B cell (primary cell): ENCODE results near the gene CCDC50. TPM values are rescaled to one million over a fixed set of nuclear protein-coding genes. Genes with fewer than 3 reads are reported as not detected.
A peak's percentile ranks its signal among the peaks of the same experiment; 100 is the strongest.

Source experiments
- ATAC-seq: fragments of 200-7000 bp; cut with Tn5 transposase; one replicate; pipeline ENCODE4 v1.10.0; 2021; ENCODE audit warnings: low read depth, mild to moderate bottlenecking, moderate number of reproducible peaks, moderate library complexity
- CTCF ChIA-PET: fragments of 350-600 bp; sonication (Branson Sonifier 250); formaldehyde crosslinking; loops from one replicate; lab custom pipeline; 2021; ENCODE audit warnings: antibody characterized with exemption, inconsistent platforms; lab: Charles Lee
- POLR2A ChIA-PET: fragments of 350-600 bp; sonication (Branson Sonifier 250); formaldehyde crosslinking; loops from one replicate; lab custom pipeline; 2021; ENCODE audit warnings: antibody characterized with exemption; lab: Charles Lee
- DNase-seq: peaks from one replicate; pipeline ENCODE4 v3.0.0; 2013
- H2AFZ ChIP-seq: 2 replicates; pipeline ENCODE4 v1.6.1; 2012; ENCODE audit warnings: mild to moderate bottlenecking, low read depth, low read length; ENCODE audit not compliant: insufficient read depth, poor library complexity, severe bottlenecking
- H3K27ac ChIP-seq, 2 donors: 1 replicate in 1 of 2; 2 replicates in 1 of 2; pipeline ENCODE4 v1.5.1; 2012 to 2013; ENCODE audit warnings: low read length in 2 of 2, mild to moderate bottlenecking in 2 of 2, moderate library complexity in 1 of 2
- H3K27me3 ChIP-seq, 4 experiments: fragments of 200-600 bp in 1 of 4; sonication (generic) in 1 of 4; replicated peaks in 1 of 4; 1 replicate in 2 of 4; 2 replicates in 2 of 4; pipeline versions ENCODE4 v1.6.1 to v1.7.0; 2013 to 2016; ENCODE audit warnings: low read length in 3 of 4, mild to moderate bottlenecking in 2 of 4, mixed read lengths in 1 of 4, moderate library complexity in 1 of 4; ENCODE audit not compliant: insufficient read depth in 4 of 4, control insufficient read depth in 3 of 4; ENCODE audit errors: control extremely low read depth in 1 of 4
- H3K36me3 ChIP-seq, 2 experiments: replicated peaks in 1 of 2; 1 replicate in 1 of 2; 2 replicates in 1 of 2; pipeline versions ENCODE4 v1.6.1 to v1.7.1; 2013; ENCODE audit warnings: low read length in 1 of 2; ENCODE audit not compliant: insufficient read depth in 2 of 2, control insufficient read depth in 1 of 2; ENCODE audit errors: control extremely low read depth in 1 of 2, extremely low read depth in 1 of 2
- H3K4me1 ChIP-seq, 2 donors: fragments of 200-600 bp in 1 of 2; sonication (generic) in 1 of 2; 1 replicate in 1 of 2; 2 replicates in 1 of 2; pipeline versions ENCODE4 v1.5.1 to v1.6.1; 2013 to 2017; ENCODE audit warnings: low read length in 2 of 2; ENCODE audit not compliant: control insufficient read depth in 2 of 2, insufficient read depth in 2 of 2
- H3K4me2 ChIP-seq: replicated peaks from 2 replicates; pipeline ENCODE3; 2012; ENCODE audit warnings: mild to moderate bottlenecking, low read depth, low read length; ENCODE audit not compliant: poor library complexity, severe bottlenecking
- H3K4me3 ChIP-seq, 5 experiments: fragments of 200-600 bp in 1 of 5; sonication (generic) in 1 of 5; 1 replicate in 3 of 5; 2 replicates in 2 of 5; pipeline versions ENCODE4 v1.5.1 to v1.7.0; 2011 to 2016; ENCODE audit warnings: low read length in 4 of 5, mild to moderate bottlenecking in 4 of 5, low read depth in 2 of 5, control low read depth in 1 of 5, moderate library complexity in 1 of 5; ENCODE audit not compliant: insufficient read depth in 1 of 5; ENCODE audit errors: control extremely low read depth in 1 of 5, extremely low read depth in 1 of 5
- H3K79me2 ChIP-seq: fragments of 200-600 bp; sonication (generic); one replicate; pipeline ENCODE4 v1.6.0; 2016; ENCODE audit warnings: low read length; ENCODE audit not compliant: control insufficient read depth, insufficient read depth
- H3K9ac ChIP-seq: fragments of 200-600 bp; sonication (generic); 2 replicates; pipeline ENCODE4 v1.6.1; 2017; ENCODE audit warnings: mild to moderate bottlenecking, low read length, moderate library complexity
- H3K9me3 ChIP-seq, 3 donors: one replicate each; pipeline versions ENCODE4 v1.6.1 to v1.7.1; 2013; ENCODE audit warnings: low read length in 2 of 3; ENCODE audit not compliant: control insufficient read depth in 2 of 3, insufficient read depth in 1 of 3; ENCODE audit errors: control extremely low read depth in 1 of 3
- H4K20me1 ChIP-seq: 2 replicates; pipeline ENCODE4 v1.6.0; 2012; ENCODE audit warnings: mild to moderate bottlenecking, low read length; ENCODE audit not compliant: insufficient read depth, control insufficient read depth, poor library complexity, severe bottlenecking
- H3K27ac Mint-ChIP-seq: one replicate; pipeline ENCODE4 v1.8.0; 2021; ENCODE audit warnings: mixed read lengths
- H3K27me3 Mint-ChIP-seq: one replicate; pipeline ENCODE4 v1.8.0; 2021; ENCODE audit warnings: mixed read lengths
- H3K4me1 Mint-ChIP-seq: one replicate; pipeline ENCODE4 v1.8.0; 2021; ENCODE audit warnings: mixed read lengths
- H3K4me3 Mint-ChIP-seq: one replicate; pipeline ENCODE4 v1.8.0; 2021; ENCODE audit warnings: mixed read lengths
- H3K9me3 Mint-ChIP-seq: one replicate; pipeline ENCODE4 v1.8.0; 2022; ENCODE audit warnings: mixed read lengths; ENCODE audit not compliant: insufficient read depth
- EZH2 ChIP-seq: IDR thresholded peaks from 2 replicates; pipeline ENCODE4 v1.6.1; 2012; ENCODE audit warnings: borderline replicate concordance, low read depth, mild to moderate bottlenecking, moderate library complexity, low read length; ENCODE audit not compliant: insufficient read depth, poor library complexity, severe bottlenecking
- WGBS: methylation state at CpG from one replicate; pipeline ENCODE4 v1.1.5; 2013; ENCODE audit warnings: missing lambda C conversion rate; ENCODE audit not compliant: insufficient coverage; 5-methylcytosine and 5-hydroxymethylcytosine counted together
- intact Hi-C: fragments of 100-400 bp; cut with micrococcal nuclease; formaldehyde crosslinking; loops from one replicate; pipeline ENCODE4 v1.10.0; 2022
- polyA plus RNA-seq: library from polyadenylated mRNA; depleted of rRNA; stranded (reverse); fragments of >200 nt; gene quantifications from 2 replicates; pipeline ENCODE4 v1.2.3, GENCODE V29; 2012
- total RNA-seq, 2 donors: library from RNA; stranded (reverse); fragments of 120-200 nt in 1 of 2; gene quantifications; 1 replicate in 1 of 2; 2 replicates in 1 of 2; pipeline versions ENCODE4 v1.2.3 to v1.2.4, GENCODE V29; 2013 to 2022
- TF ChIP-seq, protein P1 (sequence below): fragments of 200-600 bp; IDR thresholded peaks from one replicate; pipeline ENCODE4 v1.8.0; 2022; ENCODE audit warnings: antibody characterized with exemption, mild to moderate bottlenecking

The CCDC50 gene
- total and polyA plus RNA-seq, 2 donors (not counting 1 experiment from before 2014, with no cell fraction given): 48.7 to 121 TPM

DNA sequence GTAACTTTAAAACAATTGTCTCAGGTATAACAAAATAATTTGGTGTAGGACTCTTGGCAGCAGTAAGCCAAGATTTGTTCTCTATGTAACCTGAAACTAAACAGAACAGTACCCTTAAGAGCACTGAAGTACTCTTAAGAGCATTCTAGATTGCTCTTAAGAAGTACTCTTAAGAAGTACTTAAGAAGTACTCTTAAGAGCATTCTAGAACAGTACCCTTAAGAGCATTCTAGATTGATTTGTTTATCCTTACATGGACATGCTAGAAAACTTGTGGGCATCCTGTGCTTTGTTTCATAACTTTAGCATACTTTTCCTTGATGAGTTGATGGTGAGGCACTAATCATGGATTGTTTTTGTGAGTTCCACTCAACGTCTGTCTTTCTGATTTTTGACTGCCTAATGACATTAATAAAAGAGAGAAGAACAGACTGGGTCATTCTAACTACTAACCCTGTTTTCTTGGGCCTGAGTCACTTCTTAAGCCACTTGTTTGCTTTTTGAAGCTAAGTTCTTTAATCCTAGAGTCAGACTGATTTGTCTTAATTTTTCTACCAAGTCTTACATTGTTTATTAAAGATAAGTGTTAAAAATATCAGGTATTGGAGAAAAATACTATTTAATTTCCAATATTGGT lies 58.4 kb downstream of the CCDC50 start:
- Histone ChIP-seq H2AFZ (no peak overlapping the region), H3K4me1 (peaks cover 7% of the 10 kb centered on the region in 2 donors), H3K4me3 (no peak overlapping the region), H3K36me3 (peaks cover 10 to 56% of the 10 kb centered on the region in 2 experiments), H3K27me3 (no peaks in the 10 kb centered on the region), H3K4me2 (no peak overlapping the region), H4K20me1 (no peaks in the 10 kb centered on the region), H3K9me3 (no peaks in the 10 kb centered on the region), H3K9ac (no peak overlapping the region), H3K27ac (peak overlapping the region in 1 of 2 donors; percentile 51), H3K79me2 (no peaks in the 10 kb centered on the region)
- no peaks in the 10 kb centered on the region for H3K9me3 Mint-ChIP-seq
- no peaks in the 10 kb centered on the region for H3K27me3 Mint-ChIP-seq
- TF ChIP-seq EZH2: no peak
- TF ChIP-seq, protein P1, sequence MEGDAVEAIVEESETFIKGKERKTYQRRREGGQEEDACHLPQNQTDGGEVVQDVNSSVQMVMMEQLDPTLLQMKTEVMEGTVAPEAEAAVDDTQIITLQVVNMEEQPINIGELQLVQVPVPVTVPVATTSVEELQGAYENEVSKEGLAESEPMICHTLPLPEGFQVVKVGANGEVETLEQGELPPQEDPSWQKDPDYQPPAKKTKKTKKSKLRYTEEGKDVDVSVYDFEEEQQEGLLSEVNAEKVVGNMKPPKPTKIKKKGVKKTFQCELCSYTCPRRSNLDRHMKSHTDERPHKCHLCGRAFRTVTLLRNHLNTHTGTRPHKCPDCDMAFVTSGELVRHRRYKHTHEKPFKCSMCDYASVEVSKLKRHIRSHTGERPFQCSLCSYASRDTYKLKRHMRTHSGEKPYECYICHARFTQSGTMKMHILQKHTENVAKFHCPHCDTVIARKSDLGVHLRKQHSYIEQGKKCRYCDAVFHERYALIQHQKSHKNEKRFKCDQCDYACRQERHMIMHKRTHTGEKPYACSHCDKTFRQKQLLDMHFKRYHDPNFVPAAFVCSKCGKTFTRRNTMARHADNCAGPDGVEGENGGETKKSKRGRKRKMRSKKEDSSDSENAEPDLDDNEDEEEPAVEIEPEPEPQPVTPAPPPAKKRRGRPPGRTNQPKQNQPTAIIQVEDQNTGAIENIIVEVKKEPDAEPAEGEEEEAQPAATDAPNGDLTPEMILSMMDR: no peak
- no CpG with 5 or more reads among the region's 1 CpG for WGBS
- DNase-seq: no peak
- CTCF ChIA-PET: interaction anchor here (1.4 kb wide), 2 partner anchors 143 to 252 kb away, joined by 3 to 4 read pairs; no protein-coding TSS in a partner anchor
- ATAC-seq: no peak
- peak overlapping the region; percentile 18 for H3K27ac Mint-ChIP-seq
- H3K4me3 Mint-ChIP-seq: no peak overlapping the region
- intact Hi-C loops: loop anchor here (1.0 to 5.0 kb wide), 3 partner anchors 143 to 505 kb away; no protein-coding TSS in a partner anchor
- POLR2A ChIA-PET: no interaction called here
- H3K4me1 Mint-ChIP-seq: peaks cover 21% of the 10 kb centered on the region

DNA sequence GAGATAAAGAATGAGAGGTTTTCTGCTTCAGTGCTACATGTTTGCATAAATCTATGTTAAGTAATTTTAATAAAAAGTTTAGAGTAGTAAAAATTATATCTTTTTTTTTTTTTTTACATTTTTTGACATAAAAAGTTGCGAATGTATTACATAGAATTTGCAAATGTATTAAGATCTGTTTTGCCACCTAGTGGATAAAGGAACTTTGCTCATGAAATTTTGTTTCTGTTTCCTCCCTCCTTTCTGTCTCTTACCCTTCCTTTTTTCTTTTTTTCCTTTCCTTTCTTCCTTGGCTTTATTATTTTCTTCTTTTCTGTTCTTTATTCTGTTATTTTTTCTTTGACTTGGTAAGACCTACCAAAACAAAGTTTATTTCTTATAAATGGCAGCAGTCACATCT lies 59.6 kb downstream of the CCDC50 start:
- TF ChIP-seq, protein P1: peak; percentile 69
- TF ChIP-seq EZH2: no peak
- no peak overlapping the region for H3K4me2 ChIP-seq
- H3K79me2 ChIP-seq: no peaks in the 10 kb centered on the region
- intact Hi-C loops: loop anchor here (1.0 to 5.0 kb wide), 3 partner anchors 145 to 507 kb away; no protein-coding TSS in a partner anchor
- no peak overlapping the region for H3K4me3 ChIP-seq
- POLR2A ChIA-PET: no interaction called here
- H3K27ac ChIP-seq: no peak overlapping the region
- no CpG with 5 or more reads among the region's 1 CpG for WGBS
- ATAC-seq (no peak), DNase-seq (peak; percentile 23)
- H4K20me1 ChIP-seq: no peaks in the 10 kb centered on the region
- H2AFZ ChIP-seq: no peak overlapping the region
- H3K9me3 Mint-ChIP-seq: no peaks in the 10 kb centered on the region
- H3K27ac Mint-ChIP-seq: no peak overlapping the region
- peaks cover 15% of the 10 kb centered on the region for H3K4me1 Mint-ChIP-seq
- H3K36me3 ChIP-seq: peaks cover 11 to 53% of the 10 kb centered on the region in 2 experiments
- H3K27me3 ChIP-seq: no peaks in the 10 kb centered on the region
- no peaks in the 10 kb centered on the region for H3K27me3 Mint-ChIP-seq
- H3K4me1 ChIP-seq: no peaks in the 10 kb centered on the region
- H3K9ac ChIP-seq: no peak overlapping the region
- H3K9me3 ChIP-seq: no peaks in the 10 kb centered on the region
- H3K4me3 Mint-ChIP-seq: no peak overlapping the region
- CTCF ChIA-PET: interaction anchor here (1.4 to 4.6 kb wide), 3 partner anchors 144 to 253 kb away, joined by 3 to 31 read pairs (median 4); no protein-coding TSS in a partner anchor
